AG09319 (cell line): ENCODE data around the gene ESYT2.

Experiments used
- DNase-seq: peaks from one replicate; pipeline ENCODE4 v3.0.0-alpha.2; 2010; ENCODE audit warnings: low read depth; ENCODE audit errors: extremely low read depth
- CTCF ChIP-seq: IDR thresholded peaks from 2 replicates; pipeline ENCODE4 v1.5.1; 2011; ENCODE audit warnings: low read depth, mild to moderate bottlenecking, inconsistent platforms, low read length, moderate library complexity

Gene ESYT2

GRCh38 chr7:158759749-158760444 lies 69.4 kb downstream of the ESYT2 start:
- TF ChIP-seq CTCF, result no peak
- DNase-seq, result no peak

- no peak for DNase-seq
- TF ChIP-seq CTCF, result no peak
Measured at GRCh38 chr7:158759245-158759614, 70.1 kb downstream of the ESYT2 start.

GRCh38 chr7:158758586-158759244 lies 70.6 kb downstream of the ESYT2 start:
- no peak for TF ChIP-seq CTCF
- DNase-seq, result no peak

GRCh38 chr7:158757404-158757989 lies 71.8 kb downstream of the ESYT2 start:
- no peak for TF ChIP-seq CTCF

GRCh38 chr7:158754746-158755444 lies 74.4 kb downstream of the ESYT2 start:
- no peak for TF ChIP-seq CTCF
- no peak for DNase-seq

More at GRCh38 chr7:158757404-158757989, 71.8 kb downstream of the ESYT2 start:
- DNase-seq, result no peak

GRCh38 chr7:158753900-158754299 lies 75.4 kb downstream of the ESYT2 start:
- no peak for TF ChIP-seq CTCF
- DNase-seq, result no peak

- no peak for DNase-seq
- no peak for TF ChIP-seq CTCF
Measured at GRCh38 chr7:158751751-158752150, 77.6 kb downstream of the ESYT2 start.
